Glomerular endothelial cell (primary cell): Measurements from ENCODE around the gene VANGL1. TPM values are rescaled to one million over a fixed set of nuclear protein-coding genes. Genes with fewer than 3 reads are reported as not detected.

Experiments
- DNase-seq: peaks from one replicate; pipeline ENCODE4 v3.0.0-alpha.2; 2011; ENCODE audit warnings: low read depth, low spot score; ENCODE audit errors: extremely low read depth
- total RNA-seq: library from RNA; depleted of rRNA; stranded (reverse); fragments of >200 nt; gene quantifications from 2 replicates; pipeline ENCODE4 v1.2.3, GENCODE V29; 2015

The VANGL1 gene
- total RNA-seq, 1 donor from 2014 or later = 14.3 TPM

DNA sequence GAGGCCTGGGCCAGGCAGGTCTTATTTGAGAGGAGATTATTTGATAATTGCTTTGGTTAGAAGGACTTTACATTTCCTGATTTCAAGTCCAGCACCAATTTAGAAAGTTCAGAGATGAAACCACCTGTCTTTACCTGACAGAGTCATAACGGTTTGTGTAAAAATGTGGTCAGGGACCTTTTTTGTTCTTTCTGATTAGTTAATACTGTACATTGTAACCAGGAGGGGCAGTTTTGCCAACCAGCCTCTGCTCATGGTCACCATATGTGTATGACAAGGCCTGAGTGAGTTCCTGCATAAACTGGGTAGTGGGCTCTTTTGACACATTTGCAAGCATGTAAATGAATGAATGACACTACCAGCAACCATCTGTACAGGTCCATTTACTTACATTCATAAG, 55.8 kb downstream of the VANGL1 start:
- DNase-seq = no peak

DNA sequence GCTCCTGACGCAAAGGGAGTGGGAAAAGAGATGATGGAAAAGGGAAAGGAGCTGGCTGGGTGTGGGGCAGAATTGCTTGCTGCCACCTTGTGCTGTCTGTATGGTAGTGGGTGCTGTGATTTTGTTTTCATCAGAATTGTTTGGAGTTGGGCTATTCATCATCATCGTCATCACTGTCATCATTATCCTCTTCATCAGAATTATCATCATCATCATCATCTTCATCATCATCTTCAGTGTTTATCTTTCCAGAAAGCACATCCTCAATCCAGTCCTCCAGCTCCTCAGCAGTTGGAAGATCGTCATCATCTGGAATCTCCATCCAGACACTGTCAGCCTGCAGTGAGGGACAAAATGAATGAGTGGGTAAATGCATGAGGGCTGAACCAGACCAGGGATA, 59.3 kb downstream of the VANGL1 start:
- DNase-seq = no peak

- no peak for DNase-seq
These were observed 61.2 kb downstream of the VANGL1 start for GRCh38 chr1:115702959-115703358.

DNA sequence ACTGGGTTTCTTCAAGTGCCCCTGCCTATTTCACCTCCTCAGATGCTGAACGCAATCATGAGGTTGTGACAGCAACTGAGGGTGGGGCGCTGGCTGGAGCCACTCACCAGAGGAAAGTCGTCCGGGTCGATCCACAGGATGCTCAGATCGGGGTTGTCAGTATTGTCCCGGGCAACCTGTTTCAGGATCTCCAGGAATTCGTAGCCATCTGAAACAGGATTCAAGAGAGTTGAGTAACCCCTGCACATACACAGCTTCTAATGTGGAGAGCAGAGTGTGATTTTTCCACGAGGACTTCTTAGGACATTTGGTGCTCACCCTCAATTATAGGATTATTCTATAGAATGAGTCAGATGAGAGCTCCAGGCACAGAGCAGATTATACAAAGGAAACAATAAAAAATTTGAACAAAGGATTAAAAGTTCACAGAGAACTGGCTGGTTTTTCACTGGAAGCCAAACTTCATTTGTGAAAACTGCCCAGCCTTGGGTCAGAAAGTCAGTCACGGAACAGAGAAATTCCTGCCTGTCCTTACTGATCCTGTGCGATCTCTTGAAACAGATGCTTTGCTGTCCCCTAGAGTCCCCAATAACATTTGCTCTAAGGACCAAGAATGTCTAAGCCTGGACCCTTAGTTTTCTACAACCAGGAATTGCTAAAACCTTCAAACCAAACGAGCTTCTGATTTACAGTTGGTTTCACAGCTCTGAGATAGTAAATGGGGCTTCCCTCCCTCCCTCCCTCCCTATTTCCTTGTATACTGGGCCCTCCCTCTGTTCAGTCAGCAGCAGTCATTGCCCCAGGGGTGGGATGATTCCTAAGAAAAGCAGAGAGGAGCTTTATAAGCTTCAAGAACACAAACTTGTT, 63.5 kb downstream of the VANGL1 start:
- no peak for DNase-seq

GRCh38 chr1:115705963-115706362, 64.2 kb downstream of the VANGL1 start:
- no peak for DNase-seq

DNA sequence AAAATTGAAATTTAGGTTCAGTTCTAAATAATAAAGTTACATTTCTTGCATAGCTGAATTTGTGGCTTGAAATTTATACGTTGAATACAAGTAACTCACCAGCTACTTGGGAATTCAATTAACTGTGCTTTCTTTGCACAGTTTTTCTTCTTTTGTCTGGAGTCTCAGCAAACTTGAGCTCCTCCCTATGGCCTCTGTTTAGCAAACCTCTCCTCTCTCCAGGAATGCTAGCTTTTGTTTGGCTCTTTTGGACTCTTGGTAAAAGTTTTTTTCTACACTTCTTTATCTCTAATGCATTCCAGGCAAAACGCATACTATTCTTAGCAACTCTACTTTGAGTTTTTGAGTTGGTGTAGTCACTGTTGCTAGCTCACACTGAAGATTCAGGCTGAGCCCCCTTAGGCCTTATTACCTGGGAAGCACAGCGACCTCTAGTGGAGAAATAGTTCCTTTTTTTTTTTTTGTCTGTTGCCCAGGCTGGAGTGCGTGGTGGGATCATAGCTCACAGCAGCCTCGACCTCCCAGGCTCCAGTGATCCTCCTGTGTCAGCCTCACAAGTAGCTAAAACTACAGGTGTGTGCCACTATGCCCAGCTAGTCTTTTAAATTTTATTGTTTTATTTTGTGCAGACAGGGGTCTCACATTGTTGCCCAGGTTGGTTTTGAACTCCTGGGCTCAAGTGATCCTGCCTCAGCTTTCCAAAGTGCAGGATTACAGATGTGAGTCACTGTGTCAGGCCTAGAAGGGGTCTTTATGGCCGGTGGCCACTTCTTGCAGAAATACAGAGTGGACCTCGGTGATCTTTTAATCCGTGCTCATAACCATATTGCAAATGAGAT, 65.0 kb downstream of the VANGL1 start:
- peak; percentile 34 for DNase-seq

DNA sequence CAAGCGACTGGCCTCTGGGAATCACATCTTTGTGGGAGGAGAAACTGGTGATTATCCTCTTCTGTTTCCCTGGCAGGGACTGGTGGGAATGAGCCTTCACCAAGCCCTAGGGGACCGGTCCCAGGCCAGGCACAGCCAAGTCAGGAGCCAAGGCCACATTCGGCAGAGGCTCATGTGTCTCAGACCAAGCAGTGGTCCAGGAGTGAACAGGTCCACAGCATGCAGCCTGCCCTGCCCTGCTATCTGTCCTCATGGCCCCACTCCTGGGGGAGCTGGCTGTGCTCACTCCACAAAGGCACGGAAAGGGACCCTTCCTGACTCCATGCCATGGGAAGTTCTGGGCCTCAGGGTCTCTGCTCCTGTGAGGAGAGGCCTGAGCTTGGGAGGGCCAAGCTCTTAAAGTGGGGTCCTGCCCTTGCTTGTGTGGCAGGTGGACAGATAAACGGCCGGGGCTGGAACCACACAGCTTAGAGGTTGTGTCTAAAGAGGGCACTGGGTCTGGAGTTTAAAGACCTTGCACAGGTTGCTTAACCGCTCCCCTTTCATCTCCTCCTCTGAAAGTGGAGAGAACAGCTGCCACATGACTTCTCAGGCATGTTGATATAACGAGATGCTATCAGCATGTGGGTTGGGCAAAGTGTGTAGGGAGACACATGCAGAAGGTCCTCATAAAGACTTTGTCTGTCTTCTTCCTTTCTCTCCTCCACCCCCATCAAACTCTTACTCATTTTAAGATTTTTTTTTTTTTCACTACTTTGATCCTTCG, 69.3 kb downstream of the VANGL1 start:
- no peak for DNase-seq

DNA sequence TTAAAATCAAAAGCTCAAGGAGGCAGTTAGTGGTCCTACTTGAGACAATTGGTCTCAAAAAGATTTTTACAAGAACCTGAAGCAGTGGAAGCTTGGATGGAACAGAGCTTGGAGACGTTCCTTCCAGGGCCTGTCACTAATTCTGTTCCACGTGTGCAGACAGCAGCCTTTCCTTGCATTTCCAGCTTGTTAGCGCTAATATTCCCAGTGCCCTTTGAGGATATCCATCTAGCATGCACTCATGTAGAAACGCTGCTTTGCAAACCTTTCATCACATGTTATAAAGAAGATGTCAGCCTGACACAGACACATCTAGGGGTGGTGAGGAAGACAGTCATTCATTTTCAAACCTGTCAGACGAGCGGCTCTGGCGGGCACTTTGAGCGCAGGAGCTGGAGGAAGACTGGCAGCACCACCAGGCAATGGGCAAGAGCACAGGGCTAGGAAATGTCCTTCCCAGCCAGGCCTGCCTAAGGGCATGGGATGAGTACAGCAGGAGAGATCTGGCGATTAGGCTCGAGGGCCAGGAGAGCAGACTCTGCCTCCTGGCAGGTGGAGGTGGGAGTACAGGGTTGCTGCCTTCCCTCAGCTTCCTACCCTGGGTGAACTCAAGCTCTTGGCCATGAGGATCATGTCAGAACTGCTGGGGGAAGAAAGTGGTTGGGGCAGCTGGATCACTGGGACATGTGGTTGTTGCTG, 71.3 kb downstream of the VANGL1 start:
- no peak for DNase-seq

DNA sequence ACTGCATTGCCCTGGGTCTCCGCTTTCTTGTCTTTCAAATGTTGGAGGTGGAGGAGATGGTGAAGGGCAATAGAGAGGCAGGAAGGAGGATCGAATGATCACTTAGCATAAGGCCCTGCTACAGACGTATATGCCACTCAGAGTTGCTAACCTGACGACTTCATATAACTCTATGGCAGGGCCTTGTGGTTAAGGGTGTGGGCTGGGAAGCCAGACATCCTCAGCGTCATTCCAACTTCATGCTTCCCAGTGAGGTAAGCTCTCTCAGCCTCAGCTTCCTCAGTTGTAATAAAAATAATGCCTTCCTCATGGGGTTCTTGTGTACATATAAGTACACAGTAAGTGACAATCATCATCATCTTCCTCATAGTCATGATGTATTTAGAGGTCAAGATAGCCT, 72.1 kb downstream of the VANGL1 start:
- no peak for DNase-seq

GRCh38 chr1:115714572-115715141, 72.9 kb downstream of the VANGL1 start:
- DNase-seq = no peak

DNA sequence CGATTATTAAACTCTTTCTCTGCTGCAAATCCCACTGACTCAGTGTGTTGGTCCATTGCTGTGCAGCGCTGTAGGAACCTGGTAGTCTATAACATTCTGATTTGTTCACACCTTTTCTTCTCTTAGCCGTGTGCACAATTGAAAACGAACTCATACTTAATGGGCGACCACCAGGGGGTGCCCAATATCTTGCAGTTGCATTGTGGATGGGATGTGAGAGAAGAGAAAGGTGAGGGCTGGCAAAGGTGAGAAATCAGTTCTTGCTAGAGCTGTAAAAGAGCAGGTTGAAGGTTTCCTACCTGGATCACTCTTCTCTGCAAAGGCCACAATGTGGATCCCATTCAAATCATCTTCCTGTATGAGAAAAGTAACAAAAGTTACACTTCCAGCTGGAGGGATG, 75.8 kb downstream of the VANGL1 start:
- no peak for DNase-seq

DNA sequence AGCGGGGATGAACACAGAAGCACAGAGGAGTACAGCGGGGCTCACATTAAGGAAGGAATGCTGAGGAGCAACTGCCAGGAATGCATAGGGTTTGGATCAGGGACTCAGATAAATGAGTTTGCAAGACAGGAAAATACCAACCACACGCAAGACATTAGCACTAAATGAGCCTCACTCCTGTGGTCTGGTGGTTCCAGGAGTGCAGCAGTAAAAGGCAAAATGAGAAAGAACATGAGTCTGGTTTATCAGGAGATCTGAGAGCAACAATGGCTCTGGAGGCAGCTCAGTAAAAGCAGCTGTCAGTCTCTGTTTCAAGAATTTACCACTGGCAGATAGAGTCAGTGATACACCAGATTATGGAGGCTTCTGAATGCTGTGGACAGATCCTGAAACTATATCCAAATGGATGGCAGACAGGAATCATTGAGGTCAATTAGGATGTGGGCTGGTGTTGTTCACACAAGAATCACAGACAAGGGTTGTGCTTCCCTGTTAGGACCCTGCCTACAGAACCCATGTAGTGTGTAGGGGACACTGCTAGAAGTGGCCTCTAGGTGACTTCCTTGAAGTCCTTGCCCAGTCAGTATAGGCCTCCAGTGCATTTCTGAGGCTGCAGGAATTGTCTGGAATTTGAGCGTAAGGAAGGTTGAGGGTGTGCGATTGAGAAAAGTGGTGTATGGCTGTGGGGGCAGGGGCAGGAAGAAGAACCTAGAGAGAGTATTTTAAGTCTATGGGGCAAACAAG, 76.4 kb downstream of the VANGL1 start:
- no peak for DNase-seq

DNA sequence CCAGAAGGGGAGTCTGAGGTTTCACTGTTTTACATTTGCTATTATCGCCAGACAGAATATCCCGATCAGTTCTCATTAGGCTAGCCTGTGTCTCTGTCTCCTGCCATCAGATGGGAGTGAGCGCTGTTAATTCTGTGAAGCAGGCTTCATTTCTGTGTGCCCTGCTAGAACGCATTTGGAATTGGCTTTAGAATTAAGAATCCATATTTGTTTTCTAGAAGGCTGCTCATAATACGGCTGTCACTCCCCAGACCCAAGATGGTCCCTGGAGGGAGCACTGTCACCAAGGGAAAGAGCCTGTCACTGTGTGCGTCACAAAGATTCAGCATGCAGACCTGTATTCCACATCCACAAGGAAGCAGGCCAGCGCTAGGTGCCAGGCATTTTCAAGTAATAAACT, 77.5 kb downstream of the VANGL1 start:
- DNase-seq = no peak

DNA sequence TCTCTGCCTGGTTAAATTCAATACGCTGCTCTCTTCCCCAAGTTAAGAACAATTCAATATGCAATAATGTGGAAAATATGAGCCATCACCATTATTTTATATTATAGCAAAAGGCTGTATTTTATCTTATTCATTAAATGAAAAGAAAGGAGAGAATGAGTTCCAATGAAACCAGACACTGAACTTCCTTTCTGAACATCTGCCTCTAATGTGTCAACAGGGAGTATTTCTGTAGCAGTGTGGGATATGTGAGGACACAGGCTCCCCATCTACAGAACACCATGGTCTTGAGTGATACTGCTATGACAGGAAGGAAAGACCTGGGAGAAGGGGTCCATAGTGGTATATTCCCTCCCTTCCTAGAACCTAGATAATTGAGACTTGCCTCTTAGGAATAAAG, 80.5 kb downstream of the VANGL1 start:
- DNase-seq = no peak

GRCh38 chr1:115723756-115724155, 82.0 kb downstream of the VANGL1 start:
- DNase-seq = no peak

DNA sequence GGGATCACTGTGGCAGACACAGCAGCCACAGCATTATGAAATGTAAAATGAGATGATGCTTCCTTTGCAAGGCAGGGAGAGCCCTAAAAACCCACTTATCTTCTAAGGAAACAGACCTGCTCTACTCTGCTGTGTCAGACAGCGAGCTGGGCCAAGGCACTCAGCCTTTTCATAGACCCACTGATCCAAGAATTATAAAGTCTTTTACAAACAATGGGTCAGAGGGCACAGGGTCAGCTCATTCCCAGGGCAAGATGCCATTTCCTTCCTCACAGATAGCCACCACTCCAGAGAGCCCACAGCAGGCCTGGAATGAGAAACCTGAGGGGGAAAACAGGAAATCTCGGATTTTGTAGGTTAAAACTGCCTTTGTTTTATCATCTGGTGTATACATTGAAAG, 83.8 kb downstream of the VANGL1 start:
- no peak for DNase-seq

- DNase-seq = no peak
These were observed 84.4 kb downstream of the VANGL1 start for GRCh38 chr1:115726161-115726560.

- DNase-seq = no peak
These were observed 84.8 kb downstream of the VANGL1 start for GRCh38 chr1:115726570-115726969.

GRCh38 chr1:115727706-115728249, 86.0 kb downstream of the VANGL1 start:
- DNase-seq = no peak
